ENCODE measurements around the gene CYP4A22.

Gene CYP4A22

GRCh38 chr1:47181095-47181954 lies 44.1 kb downstream of the CYP4A22 start:
- Histone ChIP-seq H3K9ac (ENCODE audit: low read length) (no peak overlapping the region), H3K36me3 (ENCODE audit: control insufficient read depth, low read depth, low read length) (no peaks in the 10 kb centered on the region), H3K27ac (ENCODE audit: low read length) (no peak overlapping the region), H3K9me3 (ENCODE audit: control insufficient read depth, low read depth, low read length) (no peaks in the 10 kb centered on the region), H3K4me3 (ENCODE audit: low read length) (no peak overlapping the region), H3K4me1 (ENCODE audit: control insufficient read depth, low read depth, low read length) (peaks cover 4% of the 10 kb centered on the region), H3K27me3 (ENCODE audit: control insufficient read depth, insufficient read depth, low read length) (peaks cover 16% of the 10 kb centered on the region)

GRCh38 chr1:47181955-47182675 lies 44.9 kb downstream of the CYP4A22 start:
- Histone ChIP-seq H3K9me3 (ENCODE audit: control insufficient read depth, low read depth, low read length) (no peaks in the 10 kb centered on the region), H3K27ac (ENCODE audit: low read length) (no peak overlapping the region), H3K4me1 (ENCODE audit: control insufficient read depth, low read depth, low read length) (peaks cover 4% of the 10 kb centered on the region), H3K4me3 (ENCODE audit: low read length) (no peak overlapping the region), H3K9ac (ENCODE audit: low read length) (no peak overlapping the region), H3K36me3 (ENCODE audit: control insufficient read depth, low read depth, low read length) (no peaks in the 10 kb centered on the region), H3K27me3 (ENCODE audit: control insufficient read depth, insufficient read depth, low read length) (peaks cover 16% of the 10 kb centered on the region)

- Histone ChIP-seq H3K27me3 (ENCODE audit: control insufficient read depth, insufficient read depth, low read length) (peaks cover 16% of the 10 kb centered on the region), H3K4me1 (ENCODE audit: control insufficient read depth, low read depth, low read length) (peaks cover 4% of the 10 kb centered on the region), H3K9me3 (ENCODE audit: control insufficient read depth, low read depth, low read length) (no peaks in the 10 kb centered on the region), H3K36me3 (ENCODE audit: control insufficient read depth, low read depth, low read length) (no peaks in the 10 kb centered on the region), H3K27ac (ENCODE audit: low read length) (no peak overlapping the region), H3K9ac (ENCODE audit: low read length) (no peak overlapping the region), H3K4me3 (ENCODE audit: low read length) (no peak overlapping the region)
Observed at GRCh38 chr1:47182676-47183235, 45.5 kb downstream of the CYP4A22 start.

- Histone ChIP-seq H3K4me1 (ENCODE audit: control insufficient read depth, low read depth, low read length) (peaks cover 4% of the 10 kb centered on the region), H3K9me3 (ENCODE audit: control insufficient read depth, low read depth, low read length) (no peaks in the 10 kb centered on the region), H3K27me3 (ENCODE audit: control insufficient read depth, insufficient read depth, low read length) (peaks cover 16% of the 10 kb centered on the region), H3K27ac (ENCODE audit: low read length) (no peak overlapping the region), H3K36me3 (ENCODE audit: control insufficient read depth, low read depth, low read length) (no peaks in the 10 kb centered on the region), H3K9ac (ENCODE audit: low read length) (no peak overlapping the region), H3K4me3 (ENCODE audit: low read length) (no peak overlapping the region)
Observed at GRCh38 chr1:47183308-47184089, 46.3 kb downstream of the CYP4A22 start.

- Histone ChIP-seq H3K9ac (ENCODE audit: low read length) (no peak overlapping the region), H3K27me3 (ENCODE audit: control insufficient read depth, insufficient read depth, low read length) (peaks cover 16% of the 10 kb centered on the region), H3K4me1 (ENCODE audit: control insufficient read depth, low read depth, low read length) (no peaks in the 10 kb centered on the region), H3K9me3 (ENCODE audit: control insufficient read depth, low read depth, low read length) (no peaks in the 10 kb centered on the region), H3K4me3 (ENCODE audit: low read length) (no peak overlapping the region), H3K27ac (ENCODE audit: low read length) (no peak overlapping the region), H3K36me3 (ENCODE audit: control insufficient read depth, low read depth, low read length) (no peaks in the 10 kb centered on the region)
Observed at GRCh38 chr1:47184090-47184821, 47.0 kb downstream of the CYP4A22 start.

GRCh38 chr1:47184822-47185677 lies 47.8 kb downstream of the CYP4A22 start:
- Histone ChIP-seq H3K9ac (ENCODE audit: low read length) (no peak overlapping the region), H3K9me3 (ENCODE audit: control insufficient read depth, low read depth, low read length) (no peaks in the 10 kb centered on the region), H3K27me3 (ENCODE audit: control insufficient read depth, insufficient read depth, low read length) (peaks cover 8% of the 10 kb centered on the region), H3K36me3 (ENCODE audit: control insufficient read depth, low read depth, low read length) (no peaks in the 10 kb centered on the region), H3K4me1 (ENCODE audit: control insufficient read depth, low read depth, low read length) (no peaks in the 10 kb centered on the region), H3K27ac (ENCODE audit: low read length) (no peak overlapping the region), H3K4me3 (ENCODE audit: low read length) (no peak overlapping the region)

GRCh38 chr1:47186267-47187185 lies 49.3 kb downstream of the CYP4A22 start:
- Histone ChIP-seq H3K36me3 (ENCODE audit: control insufficient read depth, low read depth, low read length) (no peaks in the 10 kb centered on the region), H3K9ac (ENCODE audit: low read length) (no peak overlapping the region), H3K27ac (ENCODE audit: low read length) (no peak overlapping the region), H3K27me3 (ENCODE audit: control insufficient read depth, insufficient read depth, low read length) (no peaks in the 10 kb centered on the region), H3K9me3 (ENCODE audit: control insufficient read depth, low read depth, low read length) (no peaks in the 10 kb centered on the region), H3K4me1 (ENCODE audit: control insufficient read depth, low read depth, low read length) (no peaks in the 10 kb centered on the region), H3K4me3 (ENCODE audit: low read length) (no peak overlapping the region)

DNA sequence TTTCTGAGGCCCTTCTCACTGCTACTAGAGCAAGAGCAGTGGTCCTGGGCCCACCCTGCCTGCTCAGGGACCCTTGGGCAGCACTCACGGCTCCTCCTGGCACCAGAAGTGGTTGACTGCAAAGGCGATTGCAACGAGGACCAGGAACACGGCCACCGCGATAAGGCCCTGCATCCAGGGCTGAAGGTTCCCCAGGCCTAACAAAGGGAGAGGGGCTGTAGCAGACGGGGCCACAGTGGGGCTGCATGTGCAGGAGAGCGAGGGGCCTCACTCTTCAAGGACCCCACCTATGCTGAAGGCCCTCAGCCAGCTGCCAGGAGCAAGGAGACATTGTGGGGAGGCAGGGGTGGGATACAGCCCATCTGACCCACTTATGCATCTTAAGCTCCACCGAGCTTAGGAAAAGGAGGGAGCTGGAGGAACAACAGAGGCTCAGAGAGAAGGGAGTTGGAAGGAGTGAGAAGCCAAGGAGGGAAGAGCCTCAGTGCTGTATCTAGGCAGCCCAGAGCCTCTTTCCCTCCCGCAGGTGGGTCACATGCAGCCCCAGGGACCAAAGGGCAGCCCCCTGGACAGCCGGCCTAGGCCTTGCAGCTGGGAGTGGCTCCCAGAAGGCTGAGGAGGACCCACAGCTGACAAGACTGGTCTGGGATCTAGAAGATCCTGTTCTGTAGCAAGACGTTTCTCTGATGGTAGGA lies 50.1 kb downstream of the CYP4A22 start:
- H3K36me3 ChIP-seq (ENCODE audit: control insufficient read depth, low read depth, low read length): no peaks in the 10 kb centered on the region
- no peaks in the 10 kb centered on the region for H3K9me3 ChIP-seq (ENCODE audit: control insufficient read depth, low read depth, low read length)
- peaks cover 5% of the 10 kb centered on the region for H3K4me1 ChIP-seq (ENCODE audit: control insufficient read depth, low read depth, low read length)
- no peak overlapping the region for H3K9ac ChIP-seq (ENCODE audit: low read length)
- no peaks in the 10 kb centered on the region for H3K27me3 ChIP-seq (ENCODE audit: control insufficient read depth, insufficient read depth, low read length)
- no peak overlapping the region for H3K27ac ChIP-seq (ENCODE audit: low read length)
- H3K4me3 ChIP-seq (ENCODE audit: low read length): no peak overlapping the region

DNA sequence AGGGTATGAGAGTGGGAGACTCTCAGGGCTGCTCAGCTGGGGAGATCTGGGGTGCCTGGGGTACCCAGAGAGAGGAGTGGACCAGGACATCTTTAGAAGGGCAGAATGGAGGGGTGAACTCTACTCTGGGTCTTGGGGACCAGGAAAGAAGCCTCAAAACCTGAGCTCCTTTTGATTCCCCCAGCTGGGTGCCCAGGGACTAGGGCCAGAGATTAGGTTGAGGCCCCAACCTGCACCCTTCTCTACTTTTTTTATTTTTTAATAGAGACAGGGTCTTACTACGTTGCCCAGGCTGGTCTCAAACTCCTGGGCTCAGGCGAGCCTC lies 50.6 kb downstream of the CYP4A22 start:
- peaks cover 10% of the 10 kb centered on the region for H3K4me1 ChIP-seq (ENCODE audit: control insufficient read depth, low read depth, low read length)
- no peak overlapping the region for H3K9ac ChIP-seq (ENCODE audit: low read length)
- H3K4me3 ChIP-seq (ENCODE audit: low read length): no peak overlapping the region
- no peaks in the 10 kb centered on the region for H3K27me3 ChIP-seq (ENCODE audit: control insufficient read depth, insufficient read depth, low read length)
- no peaks in the 10 kb centered on the region for H3K9me3 ChIP-seq (ENCODE audit: control insufficient read depth, low read depth, low read length)
- H3K36me3 ChIP-seq (ENCODE audit: control insufficient read depth, low read depth, low read length): no peaks in the 10 kb centered on the region
- no peak overlapping the region for H3K27ac ChIP-seq (ENCODE audit: low read length)

Data from iPS-18a (cell line).